HG03103 (cell line): Measurements from ENCODE around the gene EMILIN2.

Experiments used
- ATAC-seq: cut with Tn5 transposase; IDR thresholded peaks from one replicate; pipeline ENCODE4 v1.9.1; 2021; ENCODE audit warnings: low read depth; ENCODE audit not compliant: unreplicated experiment

EMILIN2 gene

DNA sequence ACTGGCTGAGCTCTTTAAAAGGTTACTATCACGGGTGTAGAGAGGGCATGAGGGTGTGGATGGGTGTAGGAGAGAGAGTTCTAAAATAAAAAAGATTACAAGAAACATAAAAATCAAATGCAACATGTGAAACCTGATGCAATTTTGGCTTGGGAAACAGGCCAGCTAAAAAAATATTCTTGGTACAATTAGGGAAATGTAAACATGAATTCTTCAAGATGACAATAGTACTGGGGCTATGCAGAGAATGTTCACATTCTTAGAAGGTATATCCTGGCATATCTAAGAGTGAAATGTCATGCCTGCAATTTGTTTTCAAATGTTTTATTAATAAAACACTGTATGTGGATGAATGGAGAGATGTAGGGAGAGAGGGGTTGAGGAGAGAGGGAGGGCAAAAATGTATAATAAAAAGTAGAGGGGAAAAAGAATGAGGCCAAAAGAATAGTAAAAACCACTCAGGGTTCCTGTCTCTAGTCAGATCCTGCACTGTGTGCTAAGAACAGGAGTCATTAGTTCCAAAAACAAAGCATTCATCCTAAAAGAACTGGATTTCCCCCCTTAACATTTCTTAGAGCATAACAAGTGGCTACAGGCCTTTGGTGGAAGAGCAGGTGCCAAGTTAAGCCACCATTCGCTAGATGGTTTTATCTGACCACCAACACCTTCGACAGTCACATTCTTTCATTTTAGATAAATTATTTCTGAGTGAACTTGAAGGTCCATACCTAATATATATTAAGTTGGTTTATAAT, 88.8 kb downstream of the EMILIN2 start:
- no peak for ATAC-seq

DNA sequence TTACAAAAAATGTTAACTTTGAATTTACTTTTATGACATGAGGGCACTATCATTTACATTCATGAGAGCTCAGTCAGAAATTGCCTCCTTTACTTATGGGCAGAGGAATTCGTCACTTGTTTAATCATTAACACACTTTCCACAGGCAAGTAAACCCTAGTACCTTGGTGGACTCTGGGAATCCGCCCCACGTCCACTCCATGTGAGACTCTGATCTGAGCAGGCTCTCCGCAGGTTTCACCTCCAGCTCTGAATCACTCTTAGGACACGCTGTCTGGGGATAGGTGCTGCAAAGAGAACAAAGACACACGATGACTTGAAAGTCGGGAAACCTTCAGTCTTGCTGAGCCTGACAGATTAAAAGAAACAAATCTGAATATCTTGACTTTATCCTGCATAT, 92.5 kb downstream of the EMILIN2 start:
- no peak for ATAC-seq

DNA sequence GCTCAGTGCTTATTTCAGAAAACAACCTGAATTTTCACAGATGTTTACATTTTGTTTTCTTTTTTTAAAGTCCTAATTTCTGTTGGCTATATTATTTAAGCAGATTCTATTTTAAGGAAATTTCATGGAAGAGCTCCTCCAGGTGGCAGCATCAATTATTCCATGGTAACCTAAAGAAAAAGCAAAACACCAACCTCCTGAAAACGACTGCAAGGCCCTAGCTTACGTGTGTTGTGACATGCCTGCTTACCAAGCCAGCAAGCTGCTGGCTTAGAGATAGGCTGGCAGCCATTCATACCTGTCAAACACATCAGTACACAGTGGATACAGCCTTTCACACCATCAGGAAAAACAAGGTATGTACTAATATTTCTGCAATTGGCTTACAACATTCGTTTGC, 101.2 kb downstream of the EMILIN2 start:
- ATAC-seq, result no peak

DNA sequence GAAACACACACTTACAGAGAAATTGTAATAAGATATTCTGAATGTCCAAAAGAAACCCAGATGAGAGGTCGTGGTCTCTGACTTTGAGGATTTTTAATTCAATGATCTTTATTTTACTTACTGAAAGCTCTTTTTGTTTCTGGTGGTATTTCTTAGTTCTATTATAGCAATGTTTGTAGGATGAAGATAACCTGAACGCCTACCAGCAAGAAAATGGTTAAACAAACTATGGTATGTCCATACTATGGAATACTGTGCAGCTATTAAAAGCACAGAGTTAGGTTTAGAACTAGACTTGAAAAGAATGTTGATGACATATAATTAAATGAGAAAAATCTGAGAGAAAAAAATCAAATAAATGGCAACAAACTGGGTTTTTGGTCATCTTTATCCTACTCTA, 105.8 kb downstream of the EMILIN2 start:
- no peak for ATAC-seq

DNA sequence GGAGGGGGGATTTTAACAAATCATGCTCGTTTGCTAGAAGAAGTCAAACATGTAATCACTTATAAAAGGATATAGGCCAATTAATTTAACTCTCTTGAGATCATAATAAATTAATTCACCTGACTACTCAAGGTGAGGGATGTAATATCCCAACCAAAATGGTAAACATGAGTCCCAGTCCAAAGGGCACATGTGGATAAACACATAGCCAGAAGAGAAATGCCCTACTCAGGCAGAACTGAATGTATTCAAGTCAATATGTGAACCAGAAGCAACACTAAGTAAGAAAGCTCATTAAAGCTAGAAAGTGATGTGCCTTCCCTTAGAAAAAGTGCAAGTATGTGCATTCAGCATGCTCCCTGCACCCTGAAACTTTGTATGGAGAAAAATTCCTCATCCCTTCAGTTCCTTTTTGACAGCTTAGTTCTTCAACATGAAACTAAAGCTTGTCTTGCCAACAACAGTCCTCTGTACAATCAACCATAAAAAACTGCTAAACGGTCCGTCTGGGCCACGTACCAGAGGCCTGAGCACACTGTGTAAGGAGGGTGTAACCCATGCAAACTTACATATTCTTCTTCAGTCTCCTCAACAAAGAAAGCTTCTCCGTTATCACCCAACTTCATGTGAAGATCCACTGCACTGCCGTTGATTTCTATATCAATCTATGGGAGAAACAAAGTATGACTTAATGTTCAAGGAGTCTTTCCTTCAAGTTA, 107.3 kb downstream of the EMILIN2 start:
- ATAC-seq, result no peak

DNA sequence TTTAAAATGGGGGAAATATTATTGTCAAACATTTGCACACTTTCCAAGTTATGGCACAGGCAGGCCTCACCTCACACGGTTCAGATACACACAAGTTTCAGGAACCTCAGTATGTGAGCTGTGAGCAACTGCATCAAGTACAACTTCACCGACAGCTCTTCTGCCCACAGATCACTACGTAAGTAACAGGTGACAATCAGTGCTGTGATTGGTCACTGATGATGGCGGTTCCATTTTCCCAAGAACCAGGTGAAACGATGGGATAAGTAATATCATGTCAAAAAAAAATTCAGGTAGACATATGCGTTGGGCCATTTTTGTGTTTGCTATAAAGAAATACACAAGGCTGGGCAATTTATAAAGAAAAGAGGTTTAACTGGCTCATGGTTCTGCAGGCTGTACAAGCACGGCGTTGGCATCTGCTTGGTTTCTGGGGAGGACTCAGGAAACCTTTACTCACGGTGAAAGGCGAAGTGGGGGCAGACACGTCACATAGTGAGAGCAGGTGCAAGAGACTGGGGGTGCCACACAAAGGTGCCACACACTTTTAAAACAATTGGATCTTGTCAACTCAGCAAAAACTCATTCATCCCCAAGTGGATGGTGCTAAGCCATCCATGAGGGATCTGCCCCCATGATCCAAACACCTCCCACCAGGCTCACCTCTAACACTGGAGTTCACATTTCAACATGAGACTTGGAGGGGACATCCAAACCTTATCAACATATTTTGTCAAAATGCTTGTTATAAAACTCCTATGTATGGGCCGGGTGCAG, 108.3 kb downstream of the EMILIN2 start:
- ATAC-seq, result no peak

DNA sequence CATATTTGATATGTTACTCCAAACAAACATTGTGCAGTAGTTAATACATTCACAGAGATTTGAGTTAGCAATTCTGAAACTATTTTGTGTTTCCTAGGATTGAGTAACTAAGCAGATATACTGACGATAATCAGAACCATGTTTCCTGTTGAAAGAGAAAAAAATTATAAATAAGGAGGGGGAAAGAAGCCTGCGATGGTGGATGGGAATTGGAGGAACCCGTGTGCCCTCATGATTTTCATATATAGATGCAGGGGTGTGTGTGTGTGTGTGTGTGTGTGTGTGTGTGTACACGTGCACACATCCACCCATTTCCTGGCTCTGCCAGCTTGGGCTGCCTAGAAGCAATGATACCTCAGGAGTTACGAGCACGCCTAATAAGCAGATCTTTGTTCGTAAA, 109.2 kb downstream of the EMILIN2 start:
- no peak for ATAC-seq

DNA sequence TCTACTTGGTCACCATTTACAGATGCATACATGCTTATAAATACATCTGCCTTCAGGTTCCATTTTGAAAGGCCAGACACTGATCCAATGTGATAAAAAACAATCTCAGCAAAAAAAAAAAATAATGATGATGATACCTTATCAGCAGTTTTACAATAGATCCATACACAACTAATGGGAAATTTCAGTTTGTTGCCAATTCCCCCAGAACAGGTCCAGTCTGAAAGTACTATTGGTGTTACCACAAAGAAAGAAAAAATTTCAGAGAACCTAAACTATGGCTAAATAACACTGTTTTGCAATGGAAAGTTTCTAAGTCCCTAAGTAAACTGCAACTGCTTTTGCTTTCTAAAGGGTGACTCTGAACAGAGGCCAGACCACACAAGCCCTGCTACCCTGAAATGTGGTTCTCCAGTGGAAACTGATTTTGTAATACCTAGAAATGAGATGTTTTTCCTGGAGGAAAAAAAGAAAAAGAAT, 112.1 kb downstream of the EMILIN2 start:
- ATAC-seq, result peak; percentile 43

DNA sequence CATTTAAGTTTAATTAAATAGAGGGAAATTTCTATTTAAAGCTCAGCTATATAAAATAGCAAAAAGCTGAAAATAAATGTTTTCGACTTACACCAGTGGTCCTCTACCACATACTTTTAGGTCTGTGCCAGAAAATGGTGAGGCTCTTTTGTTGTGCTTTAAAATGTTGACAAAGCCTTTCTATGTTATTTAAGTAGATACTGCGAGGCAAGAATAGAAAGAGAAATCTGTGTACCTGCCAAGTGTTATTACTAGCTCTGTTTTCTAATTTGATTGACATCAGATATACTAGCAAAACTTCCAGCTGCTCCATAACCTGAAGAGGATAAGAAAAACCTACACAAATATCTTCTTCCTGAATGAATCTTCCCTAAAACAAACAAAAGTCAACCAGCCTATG, 112.5 kb downstream of the EMILIN2 start:
- ATAC-seq, result no peak

DNA sequence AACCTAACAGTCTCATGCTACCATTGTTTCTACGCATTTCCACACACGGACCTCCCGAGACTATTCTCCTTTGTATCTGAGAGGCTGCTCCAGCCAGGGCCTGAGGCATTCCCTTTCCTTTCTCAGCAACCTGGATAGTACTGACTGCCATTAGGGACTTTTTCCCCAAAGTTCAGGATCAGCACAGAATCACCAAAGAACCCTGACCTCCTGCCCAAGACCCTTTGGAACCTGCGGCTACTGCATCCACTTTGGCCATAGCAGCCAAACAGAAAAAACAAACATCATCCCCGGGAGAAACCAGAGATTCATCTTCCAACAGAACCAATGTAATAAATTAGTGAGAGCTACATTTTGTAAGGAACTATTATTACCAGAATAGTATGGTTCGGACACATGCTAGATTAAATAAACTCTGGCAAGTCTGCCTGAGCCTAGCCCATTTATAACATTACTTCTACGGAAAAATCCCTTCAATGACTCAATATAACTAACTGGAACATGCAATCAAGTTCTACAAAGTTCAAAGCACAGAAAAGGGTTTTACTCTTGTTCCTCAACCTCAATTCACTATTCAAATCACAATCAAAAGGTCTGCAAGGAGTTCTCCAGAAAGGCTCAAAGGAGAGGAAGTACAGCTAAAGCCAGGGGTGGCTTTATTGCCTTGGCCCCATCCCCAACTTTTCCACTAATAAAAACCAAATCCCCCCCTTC, 114.3 kb downstream of the EMILIN2 start:
- ATAC-seq, result no peak

DNA sequence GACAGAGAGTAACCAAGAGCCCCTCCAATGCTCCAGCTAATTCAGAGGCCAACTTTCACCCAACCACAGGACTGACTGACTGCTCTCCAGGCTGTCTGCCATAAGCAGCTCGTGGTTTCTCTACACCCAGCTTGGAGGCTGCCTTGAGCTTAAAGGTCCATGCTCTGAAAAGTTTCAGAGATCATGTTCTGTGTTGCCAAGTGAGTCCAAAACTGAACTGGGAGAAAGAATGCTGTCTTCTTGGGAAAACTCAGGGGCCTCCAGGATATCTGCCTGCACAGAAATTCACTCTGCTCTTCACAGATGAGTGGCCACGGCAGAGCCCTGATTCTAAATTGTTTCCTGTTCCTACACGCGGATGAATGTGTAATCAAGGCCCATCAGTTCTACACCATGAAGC, 115.0 kb downstream of the EMILIN2 start:
- no peak for ATAC-seq

DNA sequence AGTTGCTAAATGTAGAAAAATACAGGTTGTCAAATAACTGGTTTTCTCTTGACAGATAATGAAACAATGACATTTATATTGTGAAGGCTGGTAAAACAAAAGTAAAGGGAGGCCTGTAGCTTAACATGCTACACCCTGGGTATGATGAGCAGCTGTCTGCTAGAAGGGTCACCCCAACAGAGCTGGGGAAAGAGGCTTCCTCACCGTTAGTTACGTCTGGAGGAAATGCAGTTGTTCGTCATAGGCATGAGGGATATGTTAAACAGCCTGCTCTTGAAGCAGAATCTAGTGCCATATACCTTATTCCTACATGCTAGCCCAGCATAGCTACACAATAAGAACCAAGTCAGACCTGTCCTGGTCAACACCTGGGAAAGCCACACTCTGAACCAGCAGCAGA, 116.2 kb downstream of the EMILIN2 start:
- ATAC-seq, result no peak

DNA sequence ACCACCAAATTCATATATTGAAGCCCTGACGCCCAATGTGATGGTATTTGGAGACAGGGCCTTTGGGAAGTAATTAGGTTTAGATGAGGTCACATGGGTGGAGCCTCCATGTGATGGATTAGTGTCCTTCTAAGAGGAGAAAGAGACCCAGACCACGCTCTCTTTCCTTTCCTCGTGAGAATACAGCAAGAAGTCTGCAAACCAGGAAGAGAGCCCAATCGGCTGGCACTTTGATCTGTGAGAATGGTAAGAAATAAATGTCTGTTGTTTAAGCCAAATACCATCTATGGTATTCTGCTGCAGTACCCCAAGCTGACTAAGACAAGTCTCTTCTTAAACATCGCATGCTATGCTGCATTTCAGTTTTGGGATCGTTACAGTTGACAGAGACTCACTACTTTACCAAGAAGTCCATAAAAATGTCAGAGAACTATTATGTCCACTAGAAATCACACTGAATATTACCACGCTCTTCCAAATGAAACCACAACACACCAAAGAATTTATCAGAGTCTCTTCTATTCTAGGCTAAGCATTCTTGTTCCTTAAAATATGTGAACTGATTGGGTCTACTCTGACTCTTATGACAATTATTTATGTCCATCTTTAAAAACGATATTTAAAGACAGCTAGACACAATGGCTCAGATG, 117.7 kb downstream of the EMILIN2 start:
- no peak for ATAC-seq
